Ovary (tissue), 9 donors: ENCODE results near the gene NUBP2. TPM values are rescaled to one million over a fixed set of nuclear protein-coding genes. Genes with fewer than 3 reads are reported as not detected.
A peak's percentile ranks its signal among the peaks of the same experiment; 100 is the strongest.

Experiments
- DNase-seq, 5 donors: peaks; one replicate each; pipeline ENCODE4 v3.0.0-alpha.2; 2019 to 2020
- H3K27ac ChIP-seq, 2 donors: fragments of 200-600 bp; one replicate each; pipeline versions ENCODE4 v1.5.1 to v1.8.0; 2019 to 2022
- H3K27me3 ChIP-seq: fragments of 200-600 bp; one replicate; pipeline ENCODE4 v1.8.0; 2022
- H3K36me3 ChIP-seq: fragments of 200-600 bp; sonication (generic); one replicate; pipeline ENCODE4 v1.5.1; 2019
- H3K4me1 ChIP-seq: one replicate; pipeline ENCODE4 v1.8.1; 2013; ENCODE audit warnings: mild to moderate bottlenecking, moderate library complexity; ENCODE audit not compliant: insufficient read depth
- H3K4me3 ChIP-seq: fragments of 200-600 bp; sonication (generic); one replicate; pipeline ENCODE4 v1.5.1; 2017
- H3K9me3 ChIP-seq, 2 donors: fragments of 200-600 bp in 1 of 2; sonication (generic) in 1 of 2; one replicate each; pipeline versions ENCODE4 v1.5.1 to v1.8.1; 2013 to 2019; ENCODE audit warnings: mild to moderate bottlenecking in 1 of 2, moderate library complexity in 1 of 2
- CTCF ChIP-seq, 3 donors: fragments of 450-650 bp in 2 of 3; fragments of 200-600 bp in 1 of 3; IDR thresholded peaks; one replicate each; pipeline versions ENCODE4 v1.5.1 to v1.8.0; 2016 to 2022; ENCODE audit warnings: antibody characterized with exemption in 3 of 3, mild to moderate bottlenecking in 1 of 3
- EP300 ChIP-seq: sonication (generic); formaldehyde crosslinking; IDR thresholded peaks from one replicate; pipeline ENCODE4 v1.6.1; 2017; ENCODE audit warnings: antibody characterized with exemption
- POLR2A ChIP-seq: fragments of 450-650 bp; IDR thresholded peaks from one replicate; pipeline ENCODE4 v1.6.1; 2017; ENCODE audit warnings: antibody characterized with exemption, mild to moderate bottlenecking, moderate library complexity
- WGBS, 3 donors: extraction: QIAGEN DNeasy Blood & Tissue Kit in 1 of 3; methylation state at CpG; one replicate each; pipeline versions ENCODE4 v1.1.5 to v1.1.7; 2013 to 2017; 5-methylcytosine and 5-hydroxymethylcytosine counted together
- intact Hi-C, 4 donors: fragments of 100-400 bp; cut with DNase I; formaldehyde crosslinking; loops; one replicate each; pipeline versions ENCODE4 v1.11.0 to v1.15.1; 2022 to 2023
- polyA plus RNA-seq, 2 donors: library from polyadenylated mRNA; stranded (reverse); fragments of 200-250 nt in 1 of 2; fragments of 350-450 nt in 1 of 2; fragmentation: Illumina TruSeq in 1 of 2; extraction: RNeasy Lipid Tissue Mini Kit (QIAGEN cat#74804) in 1 of 2; gene quantifications; one replicate each; pipeline ENCODE4 v1.2.3, GENCODE V29; 2013 to 2014
- total RNA-seq, 7 donors: library from RNA; depleted of rRNA in 2 of 7; stranded (reverse); fragments of >200 nt in 2 of 7; fragmentation: NEBNext Ultra II Directional in 3 of 7; extraction: Animal tissue kit (Norgen Biotek cat#: 25700) in 3 of 7; gene quantifications; one replicate each; pipeline versions ENCODE4 v1.1.0 to v1.2.4, GENCODE V29; 2016 to 2023
- donor health status: DM: no; HTN: no; CAD: no; lungs with moderate emphysema.
- donor health status: DM: no; HTN: no; CAD: no.
- donor health status: Bipolar disorder and iron deficiency.
- donor health status: DM: yes; HTN: yes; CAD: no.
- donor health status: DM: no; HTN: no; CAD: no.
- donor health status: DM: yes; HTN: yes; CAD: no.

NUBP2 gene
- total and polyA plus RNA-seq, 9 donors, result 0.50 to 76.5 (median 52.3) TPM

- Histone ChIP-seq H3K27ac (no peak overlapping the region), H3K36me3 (no peaks in the 10 kb centered on the region), H3K4me3 (no peak overlapping the region), H3K27me3 (no peaks in the 10 kb centered on the region), H3K9me3 (no peaks in the 10 kb centered on the region), H3K4me1 (no peaks in the 10 kb centered on the region)
- WGBS, 3 donors, result 3 to 7% (median 3%) methylated on average over 17 of the region's 17 CpGs
- TF ChIP-seq CTCF (IDR thresholded peaks at IDR 0.05) (peak in 1 of 3 donors; percentile 43), POLR2A (no peak)
- intact Hi-C loops, result no loop called here
- DNase-seq, result peak; percentile 67 to 85 (median 75)
Measured at GRCh38 chr16:1812732-1813163, 30.0 kb downstream of the NUBP2 start.

GRCh38 chr16:1815461-1815860 is 32.7 kb downstream of the NUBP2 start:
- 89 to 94% (median 91%) methylated on average over 11 of the region's 11 CpGs for WGBS, 3 donors
- DNase-seq, result peak in 1 of 5 donors; percentile 19

GRCh38 chr16:1816396-1817275 is 33.9 kb downstream of the NUBP2 start:
- 88 to 91% (median 89%) methylated on average over 40 of the region's 40 CpGs for WGBS, 3 donors
- Histone ChIP-seq H3K9me3 (no peaks in the 10 kb centered on the region), H3K4me1 (no peaks in the 10 kb centered on the region), H3K27me3 (no peaks in the 10 kb centered on the region), H3K4me3 (no peak overlapping the region), H3K27ac (no peak overlapping the region), H3K36me3 (no peaks in the 10 kb centered on the region)
- intact Hi-C loops, result no loop called here
- no peak for TF ChIP-seq POLR2A
- TF ChIP-seq CTCF (IDR thresholded peaks at IDR 0.05), result no peak
- no peak for TF ChIP-seq EP300
- DNase-seq, result peak in 1 of 5 donors; percentile 33

More at GRCh38 chr16:1815461-1815860, 32.7 kb downstream of the NUBP2 start:
- no peaks in the 10 kb centered on the region for H3K36me3 ChIP-seq
- no peaks in the 10 kb centered on the region for H3K27me3 ChIP-seq
- TF ChIP-seq POLR2A (no peak), CTCF (IDR thresholded peaks at IDR 0.05) (no peak), EP300 (no peak)
- H3K9me3 ChIP-seq, result no peaks in the 10 kb centered on the region
- no peak overlapping the region for H3K4me3 ChIP-seq
- no peak overlapping the region for H3K27ac ChIP-seq
- no peaks in the 10 kb centered on the region for H3K4me1 ChIP-seq
- intact Hi-C loops, result no loop called here

GRCh38 chr16:1817276-1817589 is 34.5 kb downstream of the NUBP2 start:
- Histone ChIP-seq H3K4me3 (no peak overlapping the region), H3K27me3 (no peaks in the 10 kb centered on the region), H3K36me3 (no peaks in the 10 kb centered on the region), H3K4me1 (no peaks in the 10 kb centered on the region), H3K27ac (no peak overlapping the region), H3K9me3 (no peaks in the 10 kb centered on the region)
- TF ChIP-seq CTCF (IDR thresholded peaks at IDR 0.05), result no peak
- 91 to 92% (median 92%) methylated on average over 7 to 9 of the region's 9 CpGs for WGBS, 3 donors
- intact Hi-C loops, result no loop called here
- no peak for DNase-seq
